GM23248 (cell line): ENCODE measurements around the gene PSMF1. TPM values are rescaled to one million over a fixed set of nuclear protein-coding genes. Genes with fewer than 3 reads are reported as not detected.
"Not testable (repeated sequence)": the region's sequence is repeated elsewhere in the genome, so short reads cannot be mapped to it uniquely, and the experiment has no call there.

ENCODE experiments used
- DNase-seq: peaks from one replicate; pipeline ENCODE4 v3.0.0-alpha.2; 2015
- H2AFZ ChIP-seq: fragments of 200-600 bp; sonication (generic); 2 replicates; pipeline ENCODE4 v1.6.1; 2016; ENCODE audit warnings: antibody characterized with exemption
- H3F3A ChIP-seq: fragments of 200-600 bp; sonication (generic); 2 replicates; pipeline ENCODE4 v1.6.1; 2016; ENCODE audit warnings: mild to moderate bottlenecking, antibody characterized with exemption, mixed run types; ENCODE audit not compliant: insufficient read depth
- H3K27ac ChIP-seq: fragments of 200-600 bp; sonication (generic); 2 replicates; pipeline ENCODE4 v1.5.1; 2016; ENCODE audit warnings: mild to moderate bottlenecking
- H3K27me3 ChIP-seq: fragments of 200-600 bp; sonication (generic); replicated peaks from 2 replicates; pipeline ENCODE4 v1.6.1; 2016; ENCODE audit warnings: mild to moderate bottlenecking; ENCODE audit not compliant: insufficient read depth
- H3K36me3 ChIP-seq: fragments of 200-600 bp; sonication (generic); 2 replicates; pipeline ENCODE4 v1.6.1; 2016; ENCODE audit warnings: low read depth, mild to moderate bottlenecking
- H3K4me1 ChIP-seq: fragments of 200-600 bp; sonication (generic); 2 replicates; pipeline ENCODE4 v1.6.1; 2016; ENCODE audit warnings: mild to moderate bottlenecking; ENCODE audit not compliant: insufficient read depth
- H3K4me2 ChIP-seq: fragments of 200-600 bp; sonication (generic); one replicate; pipeline ENCODE4 v1.6.1; 2016; ENCODE audit warnings: mild to moderate bottlenecking; ENCODE audit not compliant: unreplicated experiment
- H3K4me3 ChIP-seq: fragments of 200-600 bp; sonication (generic); 2 replicates; pipeline ENCODE4 v1.5.1; 2016; ENCODE audit warnings: mild to moderate bottlenecking
- H3K79me2 ChIP-seq: fragments of 200-600 bp; sonication (generic); 2 replicates; pipeline ENCODE4 v1.6.1; 2016; ENCODE audit warnings: mild to moderate bottlenecking; ENCODE audit not compliant: insufficient read depth
- H3K9ac ChIP-seq: fragments of 200-600 bp; sonication (generic); 2 replicates; pipeline ENCODE4 v1.6.1; 2016; ENCODE audit warnings: mild to moderate bottlenecking
- H3K9me2 ChIP-seq: fragments of 200-600 bp; sonication (generic); 2 replicates; pipeline ENCODE4 v1.6.1; 2016; ENCODE audit warnings: mixed run types, mild to moderate bottlenecking, moderate library complexity; ENCODE audit not compliant: insufficient read depth
- H3K9me3 ChIP-seq: fragments of 200-600 bp; sonication (generic); one replicate; pipeline ENCODE4 v1.6.1; 2017; ENCODE audit warnings: low read depth
- H4K20me1 ChIP-seq: fragments of 200-600 bp; sonication (generic); 2 replicates; pipeline ENCODE4 v1.6.0; 2016; ENCODE audit not compliant: insufficient read depth
- EZH2 ChIP-seq: fragments of 200-600 bp; sonication (generic); IDR thresholded peaks from 2 replicates; pipeline ENCODE4 v1.6.1; 2018; ENCODE audit warnings: antibody characterized with exemption, mild to moderate bottlenecking; ENCODE audit not compliant: insufficient read depth, poor library complexity, severe bottlenecking
- EZH2phosphoT487 ChIP-seq: fragments of 200-600 bp; sonication (generic); IDR thresholded peaks from 2 replicates; pipeline ENCODE4 v1.6.1; 2018; ENCODE audit warnings: antibody characterized with exemption, moderate library complexity, mild to moderate bottlenecking, low read depth; ENCODE audit not compliant: insufficient read depth
- WGBS, 2 experiments: methylation state at CpG; one replicate each; pipeline ENCODE4 v1.1.6; 2015 to 2017; ENCODE audit warnings: low lambda C conversion rate in 2 of 2, low coverage in 1 of 2; ENCODE audit errors: missing lambda C conversion rate in 2 of 2; 5-methylcytosine and 5-hydroxymethylcytosine counted together
- in situ Hi-C: fragments of 300-500 bp; cut with MboI; formaldehyde crosslinking; loops from 2 replicates; pipeline ENCODE4 v1.15.0; 2020
- polyA plus RNA-seq: library from polyadenylated mRNA; unstranded; fragments of >200 nt; fragmentation: Nextera tagmentation; extraction: Ambion mirVana; gene quantifications from 2 replicates; pipeline ENCODE4 v1.2.1, GENCODE V29; 2016
- total RNA-seq: library from RNA; depleted of rRNA; stranded (reverse); fragments of >200 nt; shearing (Covaris generic); gene quantifications from 2 replicates; pipeline ENCODE4 v1.2.3, GENCODE V29; 2014; rRNA removed

Gene PSMF1
- total and polyA plus RNA-seq, 2 experiments from 2014 or later = 150 to 160 TPM

GRCh38 chr20:1214838-1215261 is 96.4 kb downstream of the PSMF1 start:
- no peaks in the 10 kb centered on the region for H3K4me1 ChIP-seq
- 54 to 66% methylated on average over 4 of the region's 4 CpGs for WGBS, 2 experiments
- H3K4me3 ChIP-seq = no peak overlapping the region
- no peaks in the 10 kb centered on the region for H3K9me2 ChIP-seq
- H3F3A ChIP-seq = no peaks in the 10 kb centered on the region
- no peak for DNase-seq
- no peak overlapping the region for H3K27ac ChIP-seq
- TF ChIP-seq EZH2 (no peak), EZH2phosphoT487 (no peak)
- H2AFZ ChIP-seq = no peak overlapping the region
- H4K20me1 ChIP-seq = no peaks in the 10 kb centered on the region
- H3K4me2 ChIP-seq = no peak overlapping the region
- H3K79me2 ChIP-seq = no peaks in the 10 kb centered on the region
- in situ Hi-C loops = loop anchor here (25.0 kb wide), 1 partner anchor 403 kb away; no protein-coding TSS in a partner anchor
- H3K9me3 ChIP-seq = no peaks in the 10 kb centered on the region
- no peak overlapping the region for H3K9ac ChIP-seq
- no peaks in the 10 kb centered on the region for H3K36me3 ChIP-seq
- H3K27me3 ChIP-seq = peaks cover 2% of the 10 kb centered on the region; the same call in 1 of the 2 replicates

- H3K9me3 ChIP-seq = no peaks in the 10 kb centered on the region
- TF ChIP-seq EZH2phosphoT487 = no peak
- TF ChIP-seq EZH2 = no peak
- no peak overlapping the region for H3K4me3 ChIP-seq
- no peaks in the 10 kb centered on the region for H3K4me1 ChIP-seq
- H3K9me2 ChIP-seq = no peaks in the 10 kb centered on the region
- 65 to 67% methylated on average over 11 of the region's 11 CpGs for WGBS, 2 experiments
- no peaks in the 10 kb centered on the region for H3F3A ChIP-seq
- no peaks in the 10 kb centered on the region; the same call in 1 of the 2 replicates for H3K27me3 ChIP-seq
- H4K20me1 ChIP-seq = no peaks in the 10 kb centered on the region
- no peak overlapping the region for H3K4me2 ChIP-seq
- in situ Hi-C loops = loop anchor here (25.0 kb wide), 1 partner anchor 403 kb away; no protein-coding TSS in a partner anchor
- no peak overlapping the region for H3K9ac ChIP-seq
- DNase-seq = no peak
- H2AFZ ChIP-seq = no peak overlapping the region
- no peaks in the 10 kb centered on the region for H3K36me3 ChIP-seq
- H3K79me2 ChIP-seq = no peaks in the 10 kb centered on the region
- H3K27ac ChIP-seq = no peak overlapping the region
Measured at GRCh38 chr20:1215386-1216170, 97.2 kb downstream of the PSMF1 start.

GRCh38 chr20:1216527-1217427 is 98.4 kb downstream of the PSMF1 start:
- not testable (repeated sequence) for H3F3A ChIP-seq, H3K4me1 ChIP-seq, H3K79me2 ChIP-seq, H3K9ac ChIP-seq, H3K4me2 ChIP-seq, H2AFZ ChIP-seq, H4K20me1 ChIP-seq, H3K27me3 ChIP-seq, H3K36me3 ChIP-seq, H3K4me3 ChIP-seq, H3K9me3 ChIP-seq, DNase-seq, H3K27ac ChIP-seq, H3K9me2 ChIP-seq
- 61% methylated on average over 19 of the region's 19 CpGs for WGBS, 2 experiments
- in situ Hi-C loops = loop anchor here (25.0 kb wide), 1 partner anchor 404 kb away; no protein-coding TSS in a partner anchor

Other genes with a start within 250 kb of the PSMF1 start
- gene ANGPT4, start 202.3 kb upstream of the PSMF1 start, total RNA-seq = not detected in 2 replicates
- gene ANGPT4, start 202.3 kb upstream of the PSMF1 start, polyA plus RNA-seq = not detected in 2 replicates
- gene RSPO4, start 116.3 kb upstream of the PSMF1 start, total RNA-seq = not detected in 2 replicates
- 1.7 and 1.9 TPM in 2 replicates for gene RSPO4, start 116.3 kb upstream of the PSMF1 start, polyA plus RNA-seq
- gene TMEM74B, start 66.4 kb downstream of the PSMF1 start, total RNA-seq = 0.43 TPM in 1 of 2 replicates, not detected in the other
- 0.18 and 0.23 TPM in 2 replicates for gene TMEM74B, start 66.4 kb downstream of the PSMF1 start, polyA plus RNA-seq
- not detected in 2 replicates for gene C20orf202, start 84.9 kb downstream of the PSMF1 start, total RNA-seq
- gene C20orf202, start 84.9 kb downstream of the PSMF1 start, polyA plus RNA-seq = not detected in 2 replicates
- not detected in 2 replicates for gene RAD21L1, start 107.4 kb downstream of the PSMF1 start, total RNA-seq
- gene RAD21L1, start 107.4 kb downstream of the PSMF1 start, polyA plus RNA-seq = 0.16 TPM in 2 replicates
- 11.2 and 12.9 TPM in 2 replicates for gene SNPH, start 147.7 kb downstream of the PSMF1 start, total RNA-seq
- gene SNPH, start 147.7 kb downstream of the PSMF1 start, polyA plus RNA-seq = 5.7 and 5.9 TPM in 2 replicates
- gene SDCBP2, start 210.5 kb downstream of the PSMF1 start, total RNA-seq = 4.9 and 5.5 TPM in 2 replicates
- 4.1 and 4.2 TPM in 2 replicates for gene SDCBP2, start 210.5 kb downstream of the PSMF1 start, polyA plus RNA-seq